ENCODE measurements around the gene PSTPIP2.
"Not testable (repeated sequence)": the region's sequence is repeated elsewhere in the genome, so short reads cannot be mapped to it uniquely, and the experiment has no call there.

The PSTPIP2 gene

GRCh38 chr18:46037512-46038305, 34.4 kb downstream of the PSTPIP2 start:
- no peak for DNase-seq (ENCODE audit: low spot score)

GRCh38 chr18:46035696-46036680, 36.1 kb downstream of the PSTPIP2 start:
- no peak for DNase-seq (ENCODE audit: low spot score)

- no peak for DNase-seq (ENCODE audit: low spot score)
Observed at GRCh38 chr18:46034230-46034629, 37.8 kb downstream of the PSTPIP2 start.

GRCh38 chr18:46031741-46032140, 40.3 kb downstream of the PSTPIP2 start:
- DNase-seq (ENCODE audit: low spot score), result no peak

- DNase-seq (ENCODE audit: low spot score), result no peak
Observed at GRCh38 chr18:46028536-46028891, 43.5 kb downstream of the PSTPIP2 start.

- no peak for DNase-seq (ENCODE audit: low spot score)
Observed at GRCh38 chr18:46019936-46020335, 52.1 kb downstream of the PSTPIP2 start.

GRCh38 chr18:46013484-46014189, 58.4 kb downstream of the PSTPIP2 start:
- DNase-seq (ENCODE audit: low spot score), result no peak

- no peak for DNase-seq (ENCODE audit: low spot score)
Observed at GRCh38 chr18:46010676-46011075, 61.4 kb downstream of the PSTPIP2 start.

GRCh38 chr18:46010050-46010449, 62.0 kb downstream of the PSTPIP2 start:
- DNase-seq (ENCODE audit: low spot score), result no peak

GRCh38 chr18:46009125-46009840, 62.8 kb downstream of the PSTPIP2 start:
- no peak for DNase-seq (ENCODE audit: low spot score)

- no peak for DNase-seq (ENCODE audit: low spot score)
Observed at GRCh38 chr18:46008531-46008930, 63.5 kb downstream of the PSTPIP2 start.

- DNase-seq (ENCODE audit: low spot score), result no peak
Observed at GRCh38 chr18:46007165-46007564, 64.9 kb downstream of the PSTPIP2 start.

- no peak for DNase-seq (ENCODE audit: low spot score)
Observed at GRCh38 chr18:46002934-46003333, 69.1 kb downstream of the PSTPIP2 start.

- DNase-seq (ENCODE audit: low spot score), result no peak
Observed at GRCh38 chr18:46001892-46002291, 70.2 kb downstream of the PSTPIP2 start.

GRCh38 chr18:46001074-46001473, 71.0 kb downstream of the PSTPIP2 start:
- no peak for DNase-seq (ENCODE audit: low spot score)

GRCh38 chr18:45999536-45999935, 72.5 kb downstream of the PSTPIP2 start:
- DNase-seq (ENCODE audit: low spot score), result no peak

- DNase-seq (ENCODE audit: low spot score), result no peak
Observed at GRCh38 chr18:45998244-45998643, 73.8 kb downstream of the PSTPIP2 start.

GRCh38 chr18:45997700-45998151, 74.3 kb downstream of the PSTPIP2 start:
- DNase-seq (ENCODE audit: low spot score), result no peak

GRCh38 chr18:45995461-45995860, 76.6 kb downstream of the PSTPIP2 start:
- DNase-seq (ENCODE audit: low spot score), result no peak

GRCh38 chr18:45993438-45993837, 78.6 kb downstream of the PSTPIP2 start:
- no peak for DNase-seq (ENCODE audit: low spot score)

- not testable (repeated sequence) for DNase-seq (ENCODE audit: low spot score)
Observed at GRCh38 chr18:45992527-45992926, 79.5 kb downstream of the PSTPIP2 start.

- no peak for DNase-seq (ENCODE audit: low spot score)
Observed at GRCh38 chr18:45991788-45992187, 80.3 kb downstream of the PSTPIP2 start.

Data from LoVo (cell line).